Testis (tissue), 2 donors: ENCODE results near the gene SMOC2.

Experiments
- CTCF ChIP-seq, 3 experiments: fragments of 450-650 bp in 2 of 3; fragments of 200-600 bp in 1 of 3; sonication (generic) in 1 of 3; IDR thresholded peaks; one replicate each; pipeline ENCODE4 v1.5.1; 2016 to 2019; ENCODE audit warnings: antibody characterized with exemption in 3 of 3, mild to moderate bottlenecking in 2 of 3, moderate library complexity in 1 of 3
- POLR2A ChIP-seq: fragments of 450-650 bp; IDR thresholded peaks from one replicate; pipeline ENCODE4 v1.6.1; 2017; ENCODE audit warnings: antibody characterized with exemption, mild to moderate bottlenecking, moderate library complexity

- TF ChIP-seq POLR2A (no peak), CTCF (IDR thresholded peaks at IDR 0.05) (no peak)
Measured at GRCh38 chr6:168596344-168596743, 155.4 kb downstream of the SMOC2 start.
